Activated B cell treated with CpG ODN at 0.5 μM for 24 hours (primary cell): ENCODE data around the gene MBIP. TPM values are rescaled to one million over a fixed set of nuclear protein-coding genes. Genes with fewer than 3 reads are reported as not detected.
"Not testable (repeated sequence)": the region's sequence is repeated elsewhere in the genome, so short reads cannot be mapped to it uniquely, and the experiment has no call there.

Source experiments
- ATAC-seq: fragments of 200-7000 bp; cut with Tn5 transposase; one replicate; pipeline ENCODE4 v1.10.0; 2021; ENCODE audit warnings: low read depth, mild to moderate bottlenecking, moderate library complexity
- CTCF ChIA-PET: fragments of 350-600 bp; sonication (Branson Sonifier 250); formaldehyde crosslinking; loops from one replicate; lab custom pipeline; 2021; ENCODE audit warnings: antibody characterized with exemption; lab: Charles Lee
- POLR2A ChIA-PET: fragments of 350-600 bp; sonication (Branson Sonifier 250); formaldehyde crosslinking; loops from one replicate; lab custom pipeline; 2021; ENCODE audit warnings: antibody characterized with exemption; lab: Charles Lee
- DNase-seq: peaks from one replicate; pipeline ENCODE4 v3.0.0; 2022
- H3K27ac Mint-ChIP-seq: one replicate; pipeline ENCODE4 v1.8.0; 2020; ENCODE audit warnings: mixed read lengths
- H3K27me3 Mint-ChIP-seq: one replicate; pipeline ENCODE4 v1.8.0; 2021; ENCODE audit warnings: mixed read lengths
- H3K36me3 Mint-ChIP-seq: one replicate; pipeline ENCODE4 v1.8.0; 2021; ENCODE audit warnings: low read depth, mixed read lengths
- H3K4me1 Mint-ChIP-seq: one replicate; pipeline ENCODE4 v1.8.0; 2021; ENCODE audit warnings: mixed read lengths
- H3K4me3 Mint-ChIP-seq: one replicate; pipeline ENCODE4 v1.8.0; 2020; ENCODE audit warnings: mild to moderate bottlenecking, mixed read lengths
- H3K9me3 Mint-ChIP-seq: one replicate; pipeline ENCODE4 v1.8.0; 2020; ENCODE audit warnings: mixed read lengths
- intact Hi-C: fragments of 100-400 bp; cut with micrococcal nuclease; formaldehyde crosslinking; loops from one replicate; pipeline ENCODE4 v1.15.1; 2024
- total RNA-seq: library from RNA; stranded (reverse); gene quantifications from 2 replicates; pipeline ENCODE4 v1.2.3, GENCODE V29; 2022
- TF ChIP-seq, protein P1 (sequence below): fragments of 200-600 bp; IDR thresholded peaks from one replicate; pipeline ENCODE4 v1.8.0; 2022; ENCODE audit warnings: antibody characterized with exemption, mild to moderate bottlenecking

Gene MBIP
- total RNA-seq, 1 donor from 2014 or later, result 21.7 TPM

- H3K4me1 Mint-ChIP-seq, result no peaks in the 10 kb centered on the region
- CTCF ChIA-PET, result no interaction called here
- H3K27me3 Mint-ChIP-seq, result peaks cover 1% of the 10 kb centered on the region
Observed at GRCh38 chr14:36362648-36363047, 42.2 kb upstream of the MBIP start.

GRCh38 chr14:36361210-36361853, 40.9 kb upstream of the MBIP start:
- Mint-ChIP-seq H3K27ac (no peak overlapping the region), H3K36me3 (no peaks in the 10 kb centered on the region), H3K9me3 (peaks cover 5% of the 10 kb centered on the region), H3K27me3 (no peaks in the 10 kb centered on the region), H3K4me1 (no peaks in the 10 kb centered on the region), H3K4me3 (no peak overlapping the region)
- ATAC-seq, result no peak
- CTCF ChIA-PET, result no interaction called here
- no peak for DNase-seq
- intact Hi-C loops, result no loop called here
- TF ChIP-seq, protein P1, sequence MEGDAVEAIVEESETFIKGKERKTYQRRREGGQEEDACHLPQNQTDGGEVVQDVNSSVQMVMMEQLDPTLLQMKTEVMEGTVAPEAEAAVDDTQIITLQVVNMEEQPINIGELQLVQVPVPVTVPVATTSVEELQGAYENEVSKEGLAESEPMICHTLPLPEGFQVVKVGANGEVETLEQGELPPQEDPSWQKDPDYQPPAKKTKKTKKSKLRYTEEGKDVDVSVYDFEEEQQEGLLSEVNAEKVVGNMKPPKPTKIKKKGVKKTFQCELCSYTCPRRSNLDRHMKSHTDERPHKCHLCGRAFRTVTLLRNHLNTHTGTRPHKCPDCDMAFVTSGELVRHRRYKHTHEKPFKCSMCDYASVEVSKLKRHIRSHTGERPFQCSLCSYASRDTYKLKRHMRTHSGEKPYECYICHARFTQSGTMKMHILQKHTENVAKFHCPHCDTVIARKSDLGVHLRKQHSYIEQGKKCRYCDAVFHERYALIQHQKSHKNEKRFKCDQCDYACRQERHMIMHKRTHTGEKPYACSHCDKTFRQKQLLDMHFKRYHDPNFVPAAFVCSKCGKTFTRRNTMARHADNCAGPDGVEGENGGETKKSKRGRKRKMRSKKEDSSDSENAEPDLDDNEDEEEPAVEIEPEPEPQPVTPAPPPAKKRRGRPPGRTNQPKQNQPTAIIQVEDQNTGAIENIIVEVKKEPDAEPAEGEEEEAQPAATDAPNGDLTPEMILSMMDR, result no peak
- POLR2A ChIA-PET, result no interaction called here

More at GRCh38 chr14:36362648-36363047, 42.2 kb upstream of the MBIP start:
- Mint-ChIP-seq H3K9me3 (no peaks in the 10 kb centered on the region), H3K27ac (no peak overlapping the region), H3K36me3 (no peaks in the 10 kb centered on the region), H3K4me3 (no peak overlapping the region)
- POLR2A ChIA-PET, result no interaction called here
- no peak for DNase-seq
- intact Hi-C loops, result no loop called here
- ATAC-seq, result no peak
- TF ChIP-seq, protein P1, result no peak

- Mint-ChIP-seq H3K27ac (no peak overlapping the region), H3K27me3 (no peaks in the 10 kb centered on the region), H3K4me1 (no peaks in the 10 kb centered on the region), H3K4me3 (no peak overlapping the region), H3K36me3 (no peaks in the 10 kb centered on the region), H3K9me3 (peaks cover 18% of the 10 kb centered on the region)
- intact Hi-C loops, result no loop called here
- POLR2A ChIA-PET, result no interaction called here
- CTCF ChIA-PET, result no interaction called here
- ATAC-seq, result no peak
- no peak for DNase-seq
- TF ChIP-seq, protein P1, result no peak
Observed at GRCh38 chr14:36356862-36357261, 36.4 kb upstream of the MBIP start.

DNA sequence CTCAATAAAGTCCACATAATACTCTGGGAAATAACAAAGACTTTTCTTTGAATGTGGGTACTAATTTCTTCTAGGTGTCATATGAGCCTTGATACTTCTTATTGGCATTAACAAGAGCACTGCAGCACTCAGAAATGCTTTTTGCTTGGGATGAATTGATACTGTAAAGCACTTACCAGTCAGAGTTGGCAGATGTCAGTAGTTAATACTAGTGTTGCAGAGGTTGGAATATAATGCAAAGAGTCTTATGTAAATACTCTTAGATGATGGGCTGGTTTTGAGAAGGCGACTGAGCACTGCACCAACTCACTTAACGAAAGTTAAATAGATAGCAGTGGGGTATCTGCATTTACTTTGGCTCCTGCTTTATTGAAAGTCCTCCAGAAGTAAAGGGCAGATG, 25.6 kb upstream of the MBIP start:
- no peak for ATAC-seq
- ChIA-PET POLR2A (no interaction called here), CTCF (no interaction called here)
- Mint-ChIP-seq H3K36me3 (no peaks in the 10 kb centered on the region), H3K9me3 (no peaks in the 10 kb centered on the region), H3K4me1 (no peaks in the 10 kb centered on the region), H3K27me3 (peaks cover 13% of the 10 kb centered on the region), H3K4me3 (no peak overlapping the region), H3K27ac (no peak overlapping the region)
- intact Hi-C loops, result no loop called here
- TF ChIP-seq, protein P1, result no peak
- DNase-seq, result no peak

GRCh38 chr14:36344211-36344610, 23.8 kb upstream of the MBIP start:
- Mint-ChIP-seq H3K4me3 (no peak overlapping the region), H3K4me1 (no peaks in the 10 kb centered on the region), H3K36me3 (no peaks in the 10 kb centered on the region), H3K27me3 (peaks cover 14% of the 10 kb centered on the region), H3K27ac (no peak overlapping the region), H3K9me3 (no peaks in the 10 kb centered on the region)
- ChIA-PET CTCF (no interaction called here), POLR2A (no interaction called here)
- intact Hi-C loops, result no loop called here
- ATAC-seq (no peak), DNase-seq (no peak)
- TF ChIP-seq, protein P1, result no peak

GRCh38 chr14:36341811-36342210, 21.4 kb upstream of the MBIP start:
- ATAC-seq, H3K4me3 Mint-ChIP-seq, H3K4me1 Mint-ChIP-seq, intact Hi-C loops, POLR2A ChIA-PET, CTCF ChIA-PET, H3K9me3 Mint-ChIP-seq, H3K27ac Mint-ChIP-seq, H3K36me3 Mint-ChIP-seq, DNase-seq: not testable (repeated sequence)
- peaks cover 12% of the 10 kb centered on the region for H3K27me3 Mint-ChIP-seq
